ENCODE measurements around the gene RSPH3.

GRCh38 chr6:159045801-159046200, 45.8 kb upstream of the RSPH3 start:
- TF ChIP-seq EZH2 (IDR thresholded peaks at IDR 0.05; ENCODE audit: low read depth, low read length, severe bottlenecking) = no peak
- no peak for TF ChIP-seq ATF3 (IDR thresholded peaks at IDR 0.05; ENCODE audit: insufficient read depth, low read depth, low read length)

Measured in H1 (cell line).